HL-60 (cell line): Measurements from ENCODE around the gene ARRB2.
A peak's percentile ranks its signal among the peaks of the same experiment; 100 is the strongest.
"Not testable (repeated sequence)": the region's sequence is repeated elsewhere in the genome, so short reads cannot be mapped to it uniquely, and the experiment has no call there.

Experiments
- DNase-seq, 2 experiments: peaks; one replicate each; pipeline ENCODE4 v3.0.0-alpha.2; 2010 to 2020; ENCODE audit warnings: low read depth in 1 of 2, low spot score in 1 of 2
- H3K27ac ChIP-seq: fragments of 250-450 bp; sonication (Bioruptor Pico); replicated peaks from 2 replicates; pipeline ENCODE4 v1.5.1; 2020; ENCODE audit warnings: mild to moderate bottlenecking, moderate library complexity
- H3K27me3 ChIP-seq: fragments of 250-450 bp; sonication (Bioruptor Pico); 2 replicates; pipeline ENCODE4 v1.5.1; 2021; ENCODE audit warnings: mild to moderate bottlenecking, moderate library complexity; ENCODE audit not compliant: insufficient read depth, poor library complexity, severe bottlenecking
- H3K4me3 ChIP-seq: replicated peaks from 2 replicates; pipeline ENCODE4 v1.5.1; 2011; ENCODE audit warnings: mild to moderate bottlenecking, control low read depth, low read length; ENCODE audit not compliant: insufficient read depth
- CTCF ChIP-seq: IDR thresholded peaks from one replicate; pipeline ENCODE4 v1.5.1; 2011; ENCODE audit warnings: low read length, control low read depth, inconsistent platforms; ENCODE audit not compliant: insufficient read depth
- GABPA ChIP-seq: IDR thresholded peaks from 2 replicates; pipeline ENCODE4 v1.6.1; 2012; ENCODE audit warnings: low read depth
- POLR2AphosphoS5 ChIP-seq: IDR thresholded peaks from 2 replicates; pipeline ENCODE4 v1.6.1; 2012; ENCODE audit warnings: low read depth
- SPI1 ChIP-seq: IDR thresholded peaks from 2 replicates; pipeline ENCODE4 v1.6.1; 2012; ENCODE audit warnings: low read depth, mild to moderate bottlenecking, borderline replicate concordance
- TF ChIP-seq, protein P1 (sequence below): IDR thresholded peaks from 2 replicates; pipeline ENCODE4 v1.6.1; 2012; ENCODE audit warnings: low read depth; ENCODE audit not compliant: insufficient replicate concordance

ARRB2 gene

GRCh38 chr17:4691686-4692085 lies 18.7 kb upstream of the ARRB2 start:
- no peak overlapping the region for H3K4me3 ChIP-seq
- no peak for DNase-seq
- no peak overlapping the region for H3K27ac ChIP-seq
- no peaks in the 10 kb centered on the region for H3K27me3 ChIP-seq
- no peak for TF ChIP-seq GABPA

GRCh38 chr17:4693416-4693815 lies 17.0 kb upstream of the ARRB2 start:
- Histone ChIP-seq H3K4me3 (no peak overlapping the region), H3K27me3 (no peaks in the 10 kb centered on the region), H3K27ac (no peak overlapping the region)
- TF ChIP-seq CTCF (no peak), GABPA (no peak), SPI1 (no peak), POLR2AphosphoS5 (no peak)
- TF ChIP-seq, protein P1, sequence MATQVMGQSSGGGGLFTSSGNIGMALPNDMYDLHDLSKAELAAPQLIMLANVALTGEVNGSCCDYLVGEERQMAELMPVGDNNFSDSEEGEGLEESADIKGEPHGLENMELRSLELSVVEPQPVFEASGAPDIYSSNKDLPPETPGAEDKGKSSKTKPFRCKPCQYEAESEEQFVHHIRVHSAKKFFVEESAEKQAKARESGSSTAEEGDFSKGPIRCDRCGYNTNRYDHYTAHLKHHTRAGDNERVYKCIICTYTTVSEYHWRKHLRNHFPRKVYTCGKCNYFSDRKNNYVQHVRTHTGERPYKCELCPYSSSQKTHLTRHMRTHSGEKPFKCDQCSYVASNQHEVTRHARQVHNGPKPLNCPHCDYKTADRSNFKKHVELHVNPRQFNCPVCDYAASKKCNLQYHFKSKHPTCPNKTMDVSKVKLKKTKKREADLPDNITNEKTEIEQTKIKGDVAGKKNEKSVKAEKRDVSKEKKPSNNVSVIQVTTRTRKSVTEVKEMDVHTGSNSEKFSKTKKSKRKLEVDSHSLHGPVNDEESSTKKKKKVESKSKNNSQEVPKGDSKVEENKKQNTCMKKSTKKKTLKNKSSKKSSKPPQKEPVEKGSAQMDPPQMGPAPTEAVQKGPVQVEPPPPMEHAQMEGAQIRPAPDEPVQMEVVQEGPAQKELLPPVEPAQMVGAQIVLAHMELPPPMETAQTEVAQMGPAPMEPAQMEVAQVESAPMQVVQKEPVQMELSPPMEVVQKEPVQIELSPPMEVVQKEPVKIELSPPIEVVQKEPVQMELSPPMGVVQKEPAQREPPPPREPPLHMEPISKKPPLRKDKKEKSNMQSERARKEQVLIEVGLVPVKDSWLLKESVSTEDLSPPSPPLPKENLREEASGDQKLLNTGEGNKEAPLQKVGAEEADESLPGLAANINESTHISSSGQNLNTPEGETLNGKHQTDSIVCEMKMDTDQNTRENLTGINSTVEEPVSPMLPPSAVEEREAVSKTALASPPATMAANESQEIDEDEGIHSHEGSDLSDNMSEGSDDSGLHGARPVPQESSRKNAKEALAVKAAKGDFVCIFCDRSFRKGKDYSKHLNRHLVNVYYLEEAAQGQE: no peak
- DNase-seq: no peak

GRCh38 chr17:4696437-4696805 lies 14.0 kb upstream of the ARRB2 start:
- peak in 1 of 2 experiments; percentile 31 for DNase-seq
- no peak overlapping the region; the same call in 1 of the 2 replicates for H3K27ac ChIP-seq
- no peak overlapping the region for H3K4me3 ChIP-seq
- H3K27me3 ChIP-seq: no peaks in the 10 kb centered on the region
- no peak for TF ChIP-seq POLR2AphosphoS5
- no peak for TF ChIP-seq GABPA
- no peak for TF ChIP-seq SPI1
- no peak for TF ChIP-seq CTCF
- TF ChIP-seq, protein P1: no peak

- H3K4me3 ChIP-seq, H3K27ac ChIP-seq, DNase-seq, H3K27me3 ChIP-seq: not testable (repeated sequence)
Measured at GRCh38 chr17:4699401-4700056, 10.9 kb upstream of the ARRB2 start.

GRCh38 chr17:4701116-4701515 lies 9.3 kb upstream of the ARRB2 start:
- no peak overlapping the region for H3K4me3 ChIP-seq
- no peak overlapping the region for H3K27ac ChIP-seq
- TF ChIP-seq, protein P1: no peak
- TF ChIP-seq CTCF (no peak), SPI1 (no peak), POLR2AphosphoS5 (no peak), GABPA (no peak)
- DNase-seq: no peak
- no peaks in the 10 kb centered on the region for H3K27me3 ChIP-seq
